Raji (cell line): ENCODE results near the gene KCNC2.

Source experiments
- POLR2A ChIP-seq: IDR thresholded peaks from 2 replicates; pipeline ENCODE4 v1.6.1; 2011; ENCODE audit warnings: low read depth, low read length, control low read depth; ENCODE audit not compliant: insufficient read depth

KCNC2 gene

GRCh38 chr12:75209812-75210138 lies at the start of gene KCNC2:
Gene KCNC2 (minus strand): TSS chr12:75209839.
- no peak for TF ChIP-seq POLR2A

GRCh38 chr12:75259143-75259542 lies 49.5 kb upstream of the KCNC2 start:
- no peak for TF ChIP-seq POLR2A

- TF ChIP-seq POLR2A: no peak
Observed at GRCh38 chr12:75257510-75257909, 47.9 kb upstream of the KCNC2 start.

DNA sequence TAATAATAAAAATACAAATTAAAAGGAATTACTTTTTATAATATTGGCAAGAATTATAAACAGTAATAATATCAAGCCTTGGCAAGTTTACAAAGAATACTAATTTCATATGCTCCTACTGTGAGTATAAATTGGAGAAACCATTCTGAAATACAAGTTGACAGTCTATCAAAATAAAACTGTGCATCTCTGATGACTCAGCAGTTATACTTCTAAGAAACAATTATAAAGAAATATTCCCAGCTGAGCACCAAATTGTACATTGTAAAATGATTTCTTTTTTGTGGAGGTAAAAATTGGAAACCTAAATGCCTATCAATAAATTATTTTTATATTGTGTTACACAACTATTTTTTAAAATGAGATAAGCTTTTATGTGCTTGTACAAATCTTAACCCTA lies 35.5 kb upstream of the KCNC2 start:
- no peak for TF ChIP-seq POLR2A

GRCh38 chr12:75239987-75240386 lies 30.3 kb upstream of the KCNC2 start:
- TF ChIP-seq POLR2A: no peak

GRCh38 chr12:75236206-75236605 lies 26.6 kb upstream of the KCNC2 start:
- no peak for TF ChIP-seq POLR2A

- TF ChIP-seq POLR2A: no peak
Observed at GRCh38 chr12:75227132-75227531, 17.5 kb upstream of the KCNC2 start.

- TF ChIP-seq POLR2A: no peak
Observed at GRCh38 chr12:75212072-75212471, 2.4 kb upstream of the KCNC2 start.

GRCh38 chr12:75208856-75209811 lies 505 bp downstream of the KCNC2 start:
- TF ChIP-seq POLR2A: no peak

DNA sequence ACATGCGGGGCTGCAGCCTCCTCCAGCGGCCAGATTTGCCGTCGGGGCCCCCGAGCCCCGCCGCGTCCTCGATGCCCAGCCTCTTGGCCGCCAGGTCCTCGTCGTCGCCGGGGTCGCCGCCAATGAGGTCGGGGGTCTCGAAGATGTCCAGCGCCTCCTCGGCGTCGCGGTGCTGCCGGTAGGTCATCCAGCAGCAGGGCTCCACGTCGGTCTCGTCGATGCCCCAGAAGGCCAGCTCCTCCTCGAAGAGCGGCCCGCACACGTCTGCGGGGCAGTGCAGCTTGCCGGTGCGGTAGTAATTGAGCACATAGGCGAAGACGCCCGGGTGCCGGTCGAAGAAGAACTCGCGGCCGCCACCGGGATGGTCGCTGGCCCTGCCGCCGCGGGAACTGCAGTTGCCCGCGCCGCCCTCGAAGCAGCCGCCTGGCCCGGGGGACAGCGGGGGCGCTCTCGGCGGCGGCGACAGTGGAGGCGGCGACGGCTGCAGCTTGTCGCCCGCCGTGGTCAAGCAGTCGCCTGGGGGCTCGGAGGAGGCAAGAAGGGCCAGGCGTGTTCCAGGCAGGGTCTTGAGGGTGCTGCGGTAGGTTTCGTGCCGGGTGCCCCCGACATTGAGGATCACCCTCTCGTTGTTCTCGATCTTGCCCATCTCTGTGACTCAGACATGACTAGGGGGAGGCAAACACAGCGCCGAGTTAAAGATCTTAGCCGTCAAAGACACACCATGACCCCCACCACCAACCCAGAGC lies 2.1 kb downstream of the KCNC2 start:
- no peak for TF ChIP-seq POLR2A

GRCh38 chr12:75205558-75205957 lies 4.1 kb downstream of the KCNC2 start:
- TF ChIP-seq POLR2A: no peak

DNA sequence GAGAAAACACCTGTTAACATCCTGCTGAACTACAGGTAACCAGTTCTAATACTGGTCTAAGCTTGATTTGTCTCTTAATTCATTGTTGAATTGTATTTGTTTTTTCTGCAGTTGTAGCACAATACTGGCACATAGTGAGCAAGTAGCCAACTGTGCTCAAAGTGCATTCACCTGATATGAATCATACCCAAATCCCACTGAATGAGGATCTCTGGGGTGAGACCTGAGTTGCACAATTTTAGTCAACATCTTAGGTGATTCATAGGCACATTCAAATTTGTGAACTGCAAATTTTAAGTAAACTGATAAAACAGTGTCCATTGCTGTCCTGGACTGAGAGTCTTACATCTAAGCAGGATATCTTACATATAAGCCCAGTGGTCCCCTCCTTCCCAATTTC lies 12.8 kb downstream of the KCNC2 start:
- no peak for TF ChIP-seq POLR2A

DNA sequence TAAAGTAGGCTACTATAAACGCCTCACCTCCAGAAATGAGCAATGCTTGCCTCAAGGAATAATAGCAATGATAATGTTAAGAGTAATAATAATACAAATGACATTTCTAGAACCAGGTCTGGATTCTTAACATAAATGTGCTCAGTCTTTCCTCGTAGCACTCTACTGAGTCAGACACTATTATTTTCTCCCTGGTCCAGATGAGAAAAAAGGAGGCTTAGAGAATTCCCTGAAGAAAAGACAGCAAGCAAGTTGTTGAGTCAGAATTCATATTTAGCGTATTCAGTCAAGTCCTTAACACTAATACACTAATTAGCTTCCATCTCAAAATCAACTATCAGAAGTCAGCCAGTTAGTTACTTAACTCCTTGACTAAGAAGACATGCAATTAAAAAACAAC lies 13.2 kb downstream of the KCNC2 start:
- TF ChIP-seq POLR2A: no peak

- TF ChIP-seq POLR2A: no peak
Observed at GRCh38 chr12:75194250-75194649, 15.4 kb downstream of the KCNC2 start.

DNA sequence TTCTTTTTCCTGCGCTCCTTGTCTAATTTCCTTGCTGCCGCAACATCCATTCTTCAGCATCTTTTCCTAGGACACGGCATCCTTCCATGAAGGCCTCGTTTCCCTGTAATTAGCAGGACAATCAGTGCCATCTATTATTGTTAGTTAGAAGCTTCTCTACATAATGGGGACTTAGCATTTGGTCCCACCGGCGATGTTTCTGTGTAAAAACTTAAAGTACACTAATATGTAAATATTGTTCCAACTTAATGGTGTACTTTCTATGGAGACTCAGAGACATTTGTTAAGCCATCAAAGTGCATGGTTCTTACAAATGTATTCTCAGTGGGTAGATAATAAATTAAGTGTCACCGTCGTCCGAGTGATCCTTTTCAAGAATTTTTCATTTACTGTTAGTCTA lies 17.4 kb downstream of the KCNC2 start:
- no peak for TF ChIP-seq POLR2A

- TF ChIP-seq POLR2A: no peak
Observed at GRCh38 chr12:75190846-75191245, 18.8 kb downstream of the KCNC2 start.
